Measurements from ENCODE around the gene LCK. TPM values are rescaled to one million over a fixed set of nuclear protein-coding genes. Genes with fewer than 3 reads are reported as not detected.

LCK gene
- total and polyA plus RNA-seq, 2 of the 8 experiments (the other 6 are each of a cell fraction or from before 2014, with no cell fraction given), result 75.3 to 122 TPM

- no peak for TF ChIP-seq SIX5 (IDR thresholded peaks at IDR 0.05; ENCODE audit: low read depth, low read length)
- peak; percentile 93 for TF ChIP-seq KDM1A (IDR thresholded peaks at IDR 0.05; ENCODE audit: borderline replicate concordance, low read length)
- TF ChIP-seq YY1 (IDR thresholded peaks at IDR 0.05; ENCODE audit: low read depth, low read length), result peak; percentile 79
- TF ChIP-seq GTF2F1 (IDR thresholded peaks at IDR 0.05; ENCODE audit: borderline replicate concordance, low read depth, low read length), result no peak
- no peak for TF ChIP-seq POU5F1 (IDR thresholded peaks at IDR 0.05; ENCODE audit: low read depth, low read length)
- no peak for TF ChIP-seq GABPA (IDR thresholded peaks at IDR 0.05; ENCODE audit: borderline replicate concordance, insufficient read depth, low read length)
- TF ChIP-seq CEBPB (IDR thresholded peaks at IDR 0.05; ENCODE audit: low read depth, low read length), result no peak
- TF ChIP-seq JUND (IDR thresholded peaks at IDR 0.05; ENCODE audit: low read length), result peak; percentile 44; the same call in 1 of the 2 replicates
- TF ChIP-seq ATF3 (IDR thresholded peaks at IDR 0.05; ENCODE audit: insufficient read depth, low read depth, low read length), result no peak
- TF ChIP-seq CBX8 (IDR thresholded peaks at IDR 0.05; ENCODE audit: borderline replicate concordance, low read depth, low read length), result no peak
- TF ChIP-seq SAP30 (IDR thresholded peaks at IDR 0.05; ENCODE audit: insufficient read depth, insufficient replicate concordance, low read length), result no peak
- 0 out of 2 replicates have a peak, but pooled peaks have one; percentile 15 for TF ChIP-seq E2F6 (IDR thresholded peaks at IDR 0.05)
- peak; percentile 30 to 92 for TF ChIP-seq EP300 (IDR thresholded peaks at IDR 0.05; ENCODE audit: borderline replicate concordance in 1 of 2, low read depth in 2 of 2, low read length in 2 of 2)
- peak in 1 of 2 experiments; percentile 86; a peak in 1 of 4 replicates for TF ChIP-seq HDAC2 (IDR thresholded peaks at IDR 0.05; ENCODE audit: borderline replicate concordance in 1 of 2, low read depth in 2 of 2, low read length in 2 of 2)
- TF ChIP-seq BCL11A (IDR thresholded peaks at IDR 0.05; ENCODE audit: low read depth in 2 of 2, low read length in 2 of 2), result no peak
These were observed 40.9 kb downstream of the LCK start, which contains the start of gene HDAC1 (continued) for GRCh38 chr1:32291708-32292538.
